GM10248 (cell line): ENCODE data around the gene SIGLEC7.
"Not testable (repeated sequence)": the region's sequence is repeated elsewhere in the genome, so short reads cannot be mapped to it uniquely, and the experiment has no call there.

ENCODE experiments used
- CTCF ChIA-PET: fragments of 300-600 bp; sonication (Branson Sonifier 250); formaldehyde crosslinking; extraction: SDS; loops from one replicate; lab custom pipeline; 2021; ENCODE audit warnings: antibody characterized with exemption; lab: Yijun Ruan, JAX
- POLR2A ChIA-PET: fragments of 350-650 bp; sonication (Branson Sonifier 250); formaldehyde crosslinking; extraction: SDS; loops from one replicate; lab custom pipeline; 2020; ENCODE audit warnings: antibody characterized with exemption; lab: Yijun Ruan, JAX
- DNase-seq: peaks from one replicate; pipeline ENCODE4 v3.0.0; 2012; ENCODE audit errors: extremely low spot score
- TF ChIP-seq, protein P1 (sequence below): IDR thresholded peaks from 2 replicates; pipeline ENCODE4 v1.5.1; 2012; ENCODE audit warnings: mild to moderate bottlenecking, low read depth; ENCODE audit errors: extremely low read depth, missing control alignments, control extremely low read depth

SIGLEC7 gene

DNA sequence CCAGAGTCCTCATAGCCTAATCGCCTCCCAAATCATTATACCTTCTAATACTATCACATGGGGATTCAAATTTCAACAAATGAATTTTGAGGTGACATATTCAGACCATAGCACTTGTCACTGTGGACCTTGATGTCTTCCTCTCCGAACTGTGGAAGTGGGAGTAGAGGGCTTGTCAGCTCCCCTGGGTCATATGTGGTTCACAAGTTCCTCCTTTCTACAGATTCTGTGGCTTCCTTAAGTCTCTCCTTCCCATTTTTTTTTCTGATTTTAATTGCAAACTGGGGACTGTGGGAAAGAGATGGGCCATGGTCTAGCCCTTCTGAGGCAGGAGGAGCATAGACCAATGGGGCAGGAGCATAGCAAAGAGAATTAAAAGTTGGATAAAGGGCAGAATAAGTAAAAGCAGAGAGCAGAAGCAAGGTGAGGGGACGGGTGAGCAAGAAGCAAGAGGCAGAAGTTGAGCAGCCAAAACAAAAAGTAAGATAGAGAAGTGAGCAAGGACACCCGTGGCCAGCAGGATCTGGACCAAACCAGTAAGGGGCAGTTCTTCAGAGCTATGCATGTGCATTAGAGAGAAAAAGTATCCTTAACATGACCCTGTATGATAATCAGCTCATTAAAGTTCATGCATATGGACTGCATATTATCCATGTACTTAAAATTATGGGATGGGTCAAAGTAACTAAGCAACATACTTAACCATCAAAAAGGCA lies 2.6 kb upstream of the SIGLEC7 start:
- TF ChIP-seq, protein P1, sequence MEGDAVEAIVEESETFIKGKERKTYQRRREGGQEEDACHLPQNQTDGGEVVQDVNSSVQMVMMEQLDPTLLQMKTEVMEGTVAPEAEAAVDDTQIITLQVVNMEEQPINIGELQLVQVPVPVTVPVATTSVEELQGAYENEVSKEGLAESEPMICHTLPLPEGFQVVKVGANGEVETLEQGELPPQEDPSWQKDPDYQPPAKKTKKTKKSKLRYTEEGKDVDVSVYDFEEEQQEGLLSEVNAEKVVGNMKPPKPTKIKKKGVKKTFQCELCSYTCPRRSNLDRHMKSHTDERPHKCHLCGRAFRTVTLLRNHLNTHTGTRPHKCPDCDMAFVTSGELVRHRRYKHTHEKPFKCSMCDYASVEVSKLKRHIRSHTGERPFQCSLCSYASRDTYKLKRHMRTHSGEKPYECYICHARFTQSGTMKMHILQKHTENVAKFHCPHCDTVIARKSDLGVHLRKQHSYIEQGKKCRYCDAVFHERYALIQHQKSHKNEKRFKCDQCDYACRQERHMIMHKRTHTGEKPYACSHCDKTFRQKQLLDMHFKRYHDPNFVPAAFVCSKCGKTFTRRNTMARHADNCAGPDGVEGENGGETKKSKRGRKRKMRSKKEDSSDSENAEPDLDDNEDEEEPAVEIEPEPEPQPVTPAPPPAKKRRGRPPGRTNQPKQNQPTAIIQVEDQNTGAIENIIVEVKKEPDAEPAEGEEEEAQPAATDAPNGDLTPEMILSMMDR = no peak
- CTCF ChIA-PET = no interaction called here
- POLR2A ChIA-PET = no interaction called here
- DNase-seq = no peak

DNA sequence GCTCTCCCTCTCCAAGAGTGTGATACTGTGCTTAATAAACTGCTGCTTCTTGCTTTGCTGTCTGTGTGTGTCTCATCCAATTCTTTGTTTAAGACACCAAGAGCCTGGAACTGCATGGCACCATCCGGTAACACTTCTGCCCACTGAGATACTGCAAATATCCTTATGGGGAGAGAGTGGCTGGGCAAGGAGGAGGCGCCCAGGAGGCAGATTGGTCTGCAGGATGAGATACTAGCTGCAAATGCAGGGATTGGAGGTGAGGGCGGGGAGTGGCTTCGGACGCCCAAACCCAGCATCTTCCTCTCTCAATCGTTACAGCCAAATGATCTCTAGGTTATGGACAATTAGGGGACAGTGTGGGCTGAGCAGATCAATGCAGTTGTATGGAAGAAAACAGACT lies 1.7 kb upstream of the SIGLEC7 start:
- no peak for DNase-seq
- POLR2A ChIA-PET = no interaction called here
- TF ChIP-seq, protein P1 = no peak
- CTCF ChIA-PET = no interaction called here

DNA sequence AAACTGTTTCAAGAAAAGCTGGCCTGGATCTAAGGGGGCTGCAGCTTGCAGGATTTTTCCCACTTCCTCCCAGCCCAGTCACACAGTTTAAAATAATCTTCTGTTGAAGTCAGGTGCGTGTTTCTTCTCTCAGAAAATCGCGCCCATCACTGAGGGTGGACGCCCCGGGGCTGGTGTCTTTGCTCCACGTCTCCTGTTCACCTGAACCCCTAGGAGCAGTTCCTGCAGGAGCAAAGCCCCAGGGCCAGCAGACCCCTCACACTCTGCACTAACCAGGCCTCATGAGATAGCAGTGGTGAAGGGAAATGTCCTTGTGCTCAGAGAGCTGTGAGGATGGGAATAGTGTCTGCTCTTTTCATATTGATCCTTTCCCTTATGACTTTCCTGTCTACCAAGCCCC lies 920 bp upstream of the SIGLEC7 start:
- ChIA-PET POLR2A (no interaction called here), CTCF (interaction anchor here (1.2 kb wide), 1 partner anchor 15 kb away, joined by 3 read pairs; no protein-coding TSS in a partner anchor)
- no peak for DNase-seq
- TF ChIP-seq, protein P1 = no peak

DNA sequence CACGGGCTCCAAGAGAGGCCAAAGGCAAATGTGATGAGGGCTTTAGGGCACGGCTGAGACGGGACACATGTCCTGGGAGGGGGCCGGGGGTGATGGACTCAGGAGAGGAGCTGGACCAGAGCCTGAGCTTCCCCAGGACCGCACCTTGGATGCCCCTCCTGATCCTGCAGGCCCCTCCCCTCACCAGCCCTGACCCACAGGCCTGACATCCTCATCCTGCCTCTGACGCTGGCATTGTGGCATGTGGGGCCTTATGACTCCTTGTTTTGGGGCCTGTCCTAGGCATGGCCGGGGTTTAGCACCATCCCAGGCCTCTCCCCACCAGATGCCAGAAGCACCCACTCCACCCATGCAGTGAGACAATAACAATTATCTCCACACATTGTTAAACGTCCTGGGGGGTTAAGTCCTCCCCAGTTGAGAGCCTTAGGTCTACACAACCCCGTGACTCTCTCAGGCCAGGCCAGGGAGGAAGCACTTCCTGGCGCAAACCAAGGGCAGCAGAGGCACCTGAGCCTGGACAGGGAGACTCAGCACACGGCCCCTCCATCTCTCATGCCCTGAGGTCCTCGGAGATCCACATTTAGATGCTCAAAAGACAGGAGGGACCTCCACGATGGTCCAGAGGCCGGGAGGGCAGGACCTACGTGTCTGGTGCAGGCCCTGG lies 841 bp downstream of the SIGLEC7 start:
- CTCF ChIA-PET = interaction anchor here (8.1 kb wide), 1 partner anchor 15 kb away, joined by 49 read pairs; no protein-coding TSS in a partner anchor
- POLR2A ChIA-PET, DNase-seq: not testable (repeated sequence)

DNA sequence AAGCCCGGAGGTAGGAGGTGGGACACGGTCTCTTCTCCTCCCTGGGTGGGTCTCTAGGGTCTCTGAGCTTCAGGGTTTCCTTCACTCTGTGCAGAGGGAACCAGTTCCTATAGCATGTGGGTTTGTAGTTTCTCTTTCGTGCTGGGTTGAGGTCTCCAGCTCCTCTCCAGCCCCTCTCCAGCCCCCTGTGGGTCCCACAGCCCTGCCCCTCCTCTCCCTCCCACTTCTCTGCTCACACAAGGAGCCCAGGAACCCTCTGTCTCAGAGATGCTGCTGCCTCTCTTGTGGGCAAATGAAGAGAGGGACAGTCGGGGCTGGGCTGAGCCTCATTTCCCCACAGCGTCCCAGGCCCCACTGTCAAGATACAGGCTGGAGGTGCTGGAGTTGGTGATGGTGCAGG lies 1.4 kb downstream of the SIGLEC7 start:
- ChIA-PET POLR2A (no interaction called here), CTCF (interaction anchor here (8.1 kb wide), 1 partner anchor 14 kb away, joined by 49 read pairs; no protein-coding TSS in a partner anchor)
- TF ChIP-seq, protein P1 = no peak
- DNase-seq = no peak

DNA sequence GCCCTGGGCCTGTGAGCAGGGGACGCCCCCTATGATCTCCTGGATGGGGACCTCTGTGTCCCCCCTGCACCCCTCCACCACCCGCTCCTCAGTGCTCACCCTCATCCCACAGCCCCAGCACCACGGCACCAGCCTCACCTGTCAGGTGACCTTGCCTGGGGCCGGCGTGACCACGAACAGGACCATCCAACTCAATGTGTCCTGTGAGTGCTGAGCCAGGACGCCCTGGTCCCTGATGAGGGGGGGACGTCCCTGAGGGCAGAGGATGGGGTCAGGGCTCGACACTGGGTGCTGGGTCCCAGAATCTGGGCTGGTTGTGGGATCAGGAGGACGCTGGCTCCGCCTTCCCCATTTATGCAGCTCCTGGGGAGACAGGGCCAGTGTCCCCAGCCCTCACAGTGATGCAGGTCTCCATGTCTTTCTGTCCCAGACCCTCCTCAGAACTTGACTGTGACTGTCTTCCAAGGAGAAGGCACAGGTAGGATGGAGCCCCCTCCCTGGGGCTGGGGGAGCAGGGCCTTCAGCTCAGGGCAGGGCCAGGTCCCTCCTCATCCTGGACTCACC lies 2.5 kb downstream of the SIGLEC7 start:
- POLR2A ChIA-PET = no interaction called here
- CTCF ChIA-PET = interaction anchor here (1.0 to 8.1 kb wide), 2 partner anchors 10 to 13 kb away, joined by 3 to 49 read pairs; no protein-coding TSS in a partner anchor
- no peak for DNase-seq
- TF ChIP-seq, protein P1 = no peak
